GM19238 (cell line): ENCODE data around the gene NME5.

Experiments used
- DNase-seq: peaks from one replicate; pipeline ENCODE4 v3.0.0; 2011; ENCODE audit warnings: low spot score; ENCODE audit not compliant: insufficient read length

The NME5 gene

GRCh38 chr5:138139781-138140090, 508 bp upstream of the NME5 start:
- no peak for DNase-seq

- DNase-seq: no peak
Observed at GRCh38 chr5:138132543-138132942, 6.7 kb downstream of the NME5 start.

GRCh38 chr5:138129347-138129746, 9.9 kb downstream of the NME5 start:
- no peak for DNase-seq

- no peak for DNase-seq
Observed at GRCh38 chr5:138128334-138128733, 10.9 kb downstream of the NME5 start.

DNA sequence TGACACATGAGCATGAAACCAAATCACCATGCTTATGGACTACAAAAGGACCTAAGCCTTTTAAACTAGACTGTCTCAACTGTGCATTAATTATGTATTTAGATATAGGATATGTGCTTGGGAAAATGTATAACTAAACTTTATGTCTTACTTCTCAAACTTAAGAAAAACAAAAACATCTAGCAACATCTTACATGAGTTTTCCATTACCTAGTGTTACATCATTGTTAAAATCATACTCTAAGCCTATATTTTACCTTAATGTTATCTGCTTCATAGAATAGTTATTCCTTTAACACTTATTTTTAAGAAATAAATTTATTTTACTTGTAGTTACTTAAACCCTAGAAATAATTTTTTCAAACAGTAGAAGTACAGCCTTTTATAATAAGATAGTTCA, 24.0 kb downstream of the NME5 start:
- no peak for DNase-seq

DNA sequence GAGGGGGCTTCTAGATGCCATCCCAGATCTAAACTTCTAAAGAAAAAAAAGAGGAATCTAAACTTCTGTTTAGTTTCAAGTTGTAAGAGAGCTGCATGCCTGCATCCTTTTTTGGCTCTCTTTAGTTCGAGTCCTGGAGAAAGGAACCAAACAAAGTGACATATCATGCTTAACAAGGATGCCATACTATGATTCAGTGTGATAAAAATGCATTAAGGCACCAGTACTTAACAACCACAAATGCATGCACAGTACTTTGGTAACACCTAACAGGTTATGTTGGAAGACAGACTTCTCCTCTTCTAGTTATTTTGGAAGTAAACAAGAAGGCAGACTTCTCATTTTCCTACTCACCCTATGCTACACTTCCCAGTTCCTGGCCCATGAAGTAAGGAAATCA, 27.3 kb downstream of the NME5 start:
- no peak for DNase-seq

DNA sequence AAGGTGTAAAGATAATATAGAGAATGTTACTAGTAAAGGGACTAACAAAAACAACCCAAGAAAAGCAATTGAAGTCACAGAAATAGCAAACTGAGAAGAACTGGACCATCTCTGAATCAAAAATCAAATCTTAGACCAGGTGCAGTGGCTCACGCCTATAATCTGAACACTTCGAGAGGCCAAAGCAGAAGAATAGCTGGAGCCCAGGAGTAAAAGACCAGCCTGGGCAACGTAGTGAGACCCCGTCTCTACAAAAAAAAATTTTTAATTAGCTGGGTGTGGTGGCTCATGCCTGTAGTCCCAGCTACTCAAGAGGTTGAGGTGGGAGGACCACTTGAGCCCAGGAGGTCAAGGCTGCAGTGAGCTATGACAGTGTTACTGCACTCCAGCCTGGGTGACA, 28.0 kb downstream of the NME5 start:
- no peak for DNase-seq

- DNase-seq: no peak
Observed at GRCh38 chr5:138110266-138110963, 28.8 kb downstream of the NME5 start.

GRCh38 chr5:138109463-138110265, 29.6 kb downstream of the NME5 start:
- DNase-seq: no peak

GRCh38 chr5:138107213-138107612, 32.0 kb downstream of the NME5 start:
- DNase-seq: no peak

GRCh38 chr5:138105709-138106108, 33.5 kb downstream of the NME5 start:
- no peak for DNase-seq

DNA sequence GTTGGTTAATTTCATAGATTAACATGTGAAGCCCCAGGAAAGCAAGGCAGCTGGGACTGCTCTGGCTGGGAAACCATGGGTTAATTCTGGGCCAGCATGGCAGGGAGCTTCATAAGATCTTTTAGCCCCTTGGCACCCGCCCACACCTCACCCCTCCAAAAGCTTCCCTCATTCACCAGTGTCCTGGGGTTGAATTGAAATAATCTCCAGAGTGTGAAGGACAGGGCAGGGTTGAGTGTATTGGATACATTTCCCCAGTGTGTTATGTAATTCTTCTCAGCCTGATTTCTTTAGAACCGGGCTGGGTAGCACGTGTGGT, 36.0 kb downstream of the NME5 start:
- no peak for DNase-seq

- DNase-seq: no peak
Observed at GRCh38 chr5:138102454-138103318, 36.5 kb downstream of the NME5 start.

- no peak for DNase-seq
Observed at GRCh38 chr5:138096997-138097828, 42.0 kb downstream of the NME5 start.

- no peak for DNase-seq
Observed at GRCh38 chr5:138096363-138096762, 42.9 kb downstream of the NME5 start.

DNA sequence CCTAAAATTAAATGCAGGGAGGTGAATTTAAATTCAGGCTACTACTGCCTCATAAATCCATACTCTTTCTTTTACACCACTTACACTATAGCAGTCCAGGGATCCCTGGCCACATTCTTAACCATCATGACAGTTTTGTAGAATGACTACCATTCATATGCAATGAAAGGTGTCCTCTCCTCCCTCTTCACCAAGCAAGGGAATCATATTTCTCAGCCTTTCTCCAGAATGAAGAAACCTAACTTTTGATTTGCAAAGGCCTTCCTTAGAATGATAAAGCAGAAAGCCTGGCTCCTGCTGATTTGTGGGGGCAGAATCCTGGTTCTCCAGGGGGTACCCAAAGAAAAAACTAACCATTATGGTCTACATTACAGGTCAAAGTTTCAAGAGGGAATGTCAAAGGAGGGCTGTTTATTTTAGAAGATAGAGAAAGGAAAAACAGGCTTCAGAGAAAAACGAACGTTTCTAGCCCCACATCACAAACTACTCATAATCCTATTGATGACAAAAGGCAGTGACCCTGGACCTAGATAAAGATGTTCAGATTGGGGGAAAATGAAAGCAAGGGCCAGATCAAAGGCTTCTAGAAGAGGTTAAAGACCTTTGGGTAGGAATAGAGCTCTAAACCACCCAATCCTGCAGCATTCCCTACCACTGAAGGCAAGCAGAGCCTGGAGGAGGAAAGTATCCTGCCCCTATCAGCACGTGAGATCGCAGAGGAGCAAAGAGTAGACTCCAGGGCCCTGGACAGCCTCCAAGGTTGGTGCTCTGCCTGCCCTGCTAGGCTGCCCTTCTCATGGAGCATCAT, 43.9 kb downstream of the NME5 start:
- no peak for DNase-seq

- no peak for DNase-seq
Observed at GRCh38 chr5:138093036-138093435, 46.2 kb downstream of the NME5 start.

DNA sequence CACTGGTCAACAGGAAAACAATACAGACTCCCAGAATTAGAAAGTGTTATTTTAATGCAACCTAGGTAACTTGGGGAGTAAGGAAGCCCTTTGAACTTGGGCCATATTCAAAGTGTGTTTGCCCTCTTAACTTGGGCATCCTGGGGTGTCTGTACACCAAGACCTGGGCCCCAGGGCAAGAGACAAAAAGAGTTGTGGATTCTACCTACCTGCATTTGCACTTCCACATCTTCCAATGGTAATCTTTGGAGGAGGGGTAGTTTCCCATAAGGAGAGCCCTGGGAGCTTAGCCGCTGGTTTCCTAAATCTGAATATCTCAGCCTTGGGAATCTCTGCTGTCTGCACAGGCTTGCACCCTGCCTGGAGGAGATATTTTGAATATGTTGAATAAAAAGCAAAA, 46.9 kb downstream of the NME5 start:
- no peak for DNase-seq

GRCh38 chr5:138091685-138092084, 47.5 kb downstream of the NME5 start:
- DNase-seq: no peak

DNA sequence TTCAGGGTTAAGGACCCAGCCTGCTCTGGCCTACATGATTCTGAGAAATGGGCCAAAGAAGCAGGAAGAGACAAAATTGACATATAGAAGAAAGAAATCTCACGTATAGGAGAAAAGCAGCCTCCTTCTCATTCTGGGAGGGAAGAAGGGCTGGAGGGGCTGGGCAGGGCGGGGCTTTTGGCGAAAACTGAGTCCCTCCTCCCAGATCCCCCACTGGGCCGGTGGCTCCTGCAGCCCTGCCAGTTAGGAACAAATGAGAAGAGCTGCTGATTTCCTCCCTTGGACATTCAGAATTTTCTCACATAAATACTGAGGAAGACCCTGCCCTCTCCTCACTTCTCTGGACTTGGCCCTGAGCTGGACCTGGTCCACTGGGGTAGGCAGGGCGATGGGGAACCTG, 55.5 kb downstream of the NME5 start, which contains the start of gene WNT8A:
TSS of gene WNT8A (plus strand) at position 332 of the 400 bp plus-strand sequence. CDS start 95 bp downstream, outside the sequence.
- no peak for DNase-seq
